DOHH2 (cell line): Measurements from ENCODE around the gene DOCK1.

Source experiments
- EZH2phosphoT487 ChIP-seq: fragments of 200-600 bp; sonication (generic); IDR thresholded peaks from 2 replicates; pipeline ENCODE4 v1.6.1; 2017; ENCODE audit warnings: borderline replicate concordance, mild to moderate bottlenecking, antibody characterized with exemption, low read length, moderate library complexity, mixed read lengths
- TF ChIP-seq, protein P1 (sequence below): fragments of 200-600 bp; sonication (generic); IDR thresholded peaks from one replicate; pipeline ENCODE4 v1.5.1; 2014; ENCODE audit warnings: antibody characterized with exemption, mild to moderate bottlenecking, low read depth, low read length; ENCODE audit not compliant: poor library complexity, severe bottlenecking

DNA sequence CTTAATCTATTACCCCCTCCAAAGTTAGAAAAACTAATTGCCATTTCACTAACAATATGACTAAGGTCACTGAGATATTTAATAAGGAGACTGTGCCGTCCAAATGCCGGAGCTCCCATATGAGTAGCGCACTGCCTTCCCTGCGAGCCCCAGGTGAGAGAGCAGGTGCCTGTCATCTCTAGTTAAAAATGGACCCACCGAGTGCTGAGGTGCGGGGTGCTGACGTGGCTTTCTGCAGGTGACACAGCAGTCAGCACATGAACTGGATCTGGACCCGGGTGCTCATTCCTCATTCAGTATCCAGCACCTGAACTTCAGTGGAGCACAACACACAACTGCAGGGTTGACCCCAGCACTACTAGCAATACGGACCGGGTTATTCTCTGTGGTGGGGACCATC, 505.8 kb downstream of the DOCK1 start:
- TF ChIP-seq EZH2phosphoT487 = no peak
- TF ChIP-seq, protein P1, sequence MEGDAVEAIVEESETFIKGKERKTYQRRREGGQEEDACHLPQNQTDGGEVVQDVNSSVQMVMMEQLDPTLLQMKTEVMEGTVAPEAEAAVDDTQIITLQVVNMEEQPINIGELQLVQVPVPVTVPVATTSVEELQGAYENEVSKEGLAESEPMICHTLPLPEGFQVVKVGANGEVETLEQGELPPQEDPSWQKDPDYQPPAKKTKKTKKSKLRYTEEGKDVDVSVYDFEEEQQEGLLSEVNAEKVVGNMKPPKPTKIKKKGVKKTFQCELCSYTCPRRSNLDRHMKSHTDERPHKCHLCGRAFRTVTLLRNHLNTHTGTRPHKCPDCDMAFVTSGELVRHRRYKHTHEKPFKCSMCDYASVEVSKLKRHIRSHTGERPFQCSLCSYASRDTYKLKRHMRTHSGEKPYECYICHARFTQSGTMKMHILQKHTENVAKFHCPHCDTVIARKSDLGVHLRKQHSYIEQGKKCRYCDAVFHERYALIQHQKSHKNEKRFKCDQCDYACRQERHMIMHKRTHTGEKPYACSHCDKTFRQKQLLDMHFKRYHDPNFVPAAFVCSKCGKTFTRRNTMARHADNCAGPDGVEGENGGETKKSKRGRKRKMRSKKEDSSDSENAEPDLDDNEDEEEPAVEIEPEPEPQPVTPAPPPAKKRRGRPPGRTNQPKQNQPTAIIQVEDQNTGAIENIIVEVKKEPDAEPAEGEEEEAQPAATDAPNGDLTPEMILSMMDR = no peak
